ENCODE results near the gene CLDN5.

The CLDN5 gene

DNA sequence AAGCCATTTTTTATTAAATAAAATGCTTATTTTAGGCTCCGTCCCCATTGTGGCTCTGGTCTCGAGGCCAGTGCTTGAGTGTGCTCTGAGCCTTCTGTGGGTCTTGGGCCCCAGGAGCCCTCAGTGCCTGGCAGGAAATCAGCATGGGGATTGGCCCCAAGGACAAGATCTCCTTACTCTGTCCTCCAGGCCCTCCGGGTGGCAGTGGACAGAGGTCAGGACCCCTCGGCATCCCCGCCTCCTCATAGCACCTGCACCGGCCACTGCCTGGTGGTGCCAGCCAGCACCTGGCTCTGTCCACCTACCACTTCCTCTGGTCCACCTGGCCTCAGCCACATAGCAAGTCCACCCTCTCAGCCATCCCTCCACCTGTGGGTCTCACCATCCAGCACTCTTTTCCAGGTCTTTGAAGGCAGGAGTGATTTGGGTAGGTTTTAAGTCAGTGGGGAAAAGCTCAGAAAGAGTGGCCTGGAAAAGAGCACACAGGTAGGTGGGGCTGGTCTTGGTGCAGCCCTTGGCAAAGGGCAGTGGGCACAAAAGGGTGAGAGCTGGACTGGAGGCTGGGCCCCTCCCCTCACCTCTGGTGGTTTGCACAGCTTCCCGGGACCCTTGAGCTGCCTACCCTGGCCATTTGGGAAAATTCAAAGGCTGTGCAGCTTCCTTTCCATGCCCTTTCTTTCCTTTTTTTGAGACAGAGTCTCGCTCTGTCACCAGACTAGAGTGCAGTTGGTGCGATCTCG, 3.5 kb downstream of the CLDN5 start:
- DNase-seq: no peak

DNA sequence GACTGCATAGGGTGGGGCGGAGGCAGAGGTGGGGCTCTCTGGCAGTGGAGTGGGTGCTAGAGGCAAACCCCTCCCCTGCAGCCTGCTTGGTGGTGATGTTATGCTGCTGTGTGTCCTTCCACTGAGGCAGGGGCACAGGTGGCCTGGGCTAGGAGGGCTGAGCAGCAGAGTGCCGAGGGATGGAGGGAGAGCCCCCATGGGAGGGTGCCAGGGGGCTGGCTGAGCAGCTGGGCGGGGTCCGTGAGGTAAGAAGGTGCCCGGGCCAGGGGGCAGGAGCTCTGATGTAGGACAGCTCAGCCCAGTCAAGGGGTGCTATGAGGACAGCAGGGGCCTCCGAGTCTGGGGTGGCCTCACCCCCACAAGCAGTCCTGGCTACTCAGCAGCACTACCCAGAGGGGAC, 4.2 kb downstream of the CLDN5 start:
- DNase-seq: no peak

DNA sequence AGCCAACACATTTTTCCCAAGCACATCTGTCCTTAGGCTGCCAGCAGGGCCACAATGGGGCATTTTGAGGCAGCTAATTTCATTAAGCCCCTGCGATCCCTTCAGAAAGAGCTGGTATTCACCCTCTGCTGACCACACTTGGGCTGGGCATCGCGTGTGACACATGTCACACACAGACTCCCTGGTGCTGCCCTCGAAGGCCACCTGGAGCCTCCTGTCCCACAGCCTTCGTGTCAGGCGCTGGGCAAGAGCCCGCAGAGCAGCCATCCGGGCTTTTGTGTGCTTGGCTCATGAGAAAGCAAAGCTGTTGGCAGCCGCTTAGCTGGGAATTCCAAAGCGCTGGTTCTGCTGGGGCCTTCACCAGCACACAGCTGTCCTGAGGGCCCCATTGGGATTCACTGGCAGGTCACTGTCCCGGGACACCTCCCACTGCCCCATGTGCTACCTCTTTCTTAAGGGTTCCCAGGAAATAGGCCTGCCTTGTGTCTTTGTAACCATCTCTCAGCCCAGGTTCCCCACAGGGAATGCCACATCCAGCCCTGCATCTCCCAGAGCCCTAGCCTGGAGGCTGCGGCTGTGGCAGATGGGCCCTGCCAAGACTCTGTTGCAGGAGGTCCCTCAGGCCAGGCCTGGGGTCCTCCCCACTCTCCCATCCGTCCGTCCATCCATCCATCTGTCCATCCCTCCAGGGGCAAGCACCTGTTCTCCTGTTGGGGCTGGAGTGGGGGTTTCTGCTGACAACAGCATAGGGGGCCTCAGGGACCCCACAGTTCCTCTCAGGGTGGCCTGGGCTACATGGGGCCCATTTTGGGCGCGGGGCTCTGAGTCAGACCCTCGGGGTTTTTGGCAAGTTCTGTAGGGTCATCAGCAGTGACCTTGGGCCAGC, 4.9 kb downstream of the CLDN5 start:
- DNase-seq: no peak

DNA sequence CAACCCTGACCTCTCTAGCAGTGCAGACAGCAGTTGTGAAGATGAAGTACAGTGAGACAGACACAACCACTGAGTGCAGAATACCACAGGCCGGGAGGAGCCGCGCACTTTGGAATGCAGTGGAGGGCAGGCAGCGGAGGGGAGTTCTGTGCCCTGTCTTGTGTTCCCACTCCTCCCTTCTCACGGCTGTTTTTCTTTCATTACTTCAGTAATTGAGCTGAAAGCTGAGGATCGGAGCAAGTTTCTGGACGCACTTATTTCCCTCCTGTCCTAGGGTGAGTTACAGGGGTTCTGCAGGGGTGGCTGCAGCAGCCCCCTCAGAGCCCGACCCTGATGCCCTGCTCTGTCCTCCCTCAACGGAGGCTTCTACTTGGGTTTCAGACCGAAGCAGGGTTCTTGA, 5.6 kb downstream of the CLDN5 start:
- no peak for DNase-seq

DNA sequence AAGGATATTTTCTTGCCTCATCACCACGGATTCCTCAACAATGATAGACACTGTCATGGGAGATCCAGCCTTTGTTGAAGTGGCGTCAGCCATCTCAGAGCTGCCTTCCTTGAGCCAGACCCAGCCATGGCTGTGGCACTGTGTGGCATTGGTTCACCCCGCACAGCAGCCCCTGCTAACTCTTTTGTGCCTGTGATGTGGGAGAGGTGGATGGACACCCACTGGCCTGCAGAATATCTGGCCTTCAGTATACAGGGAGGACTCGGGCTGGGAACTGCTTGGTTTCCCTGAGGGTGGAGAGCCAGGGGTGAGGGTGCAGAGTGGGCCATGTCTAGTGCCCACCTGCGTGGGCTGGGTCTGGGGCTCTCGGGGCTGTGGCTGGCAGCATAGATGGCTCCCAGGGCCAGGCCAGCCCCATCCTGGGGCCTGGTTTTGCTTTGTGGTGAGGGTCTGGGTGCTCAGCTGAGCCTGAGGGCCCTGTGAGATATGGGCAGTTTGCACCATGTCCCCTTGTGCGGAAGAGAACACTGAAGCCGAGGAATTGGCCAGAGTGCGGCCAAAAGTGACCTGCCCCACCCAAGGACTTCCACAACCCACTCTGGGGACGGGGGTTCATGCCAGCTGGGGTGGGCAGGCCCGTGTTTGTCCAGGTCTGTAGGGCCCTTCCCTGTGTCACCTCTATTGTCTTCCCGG, 6.1 kb downstream of the CLDN5 start:
- DNase-seq: no peak

DNA sequence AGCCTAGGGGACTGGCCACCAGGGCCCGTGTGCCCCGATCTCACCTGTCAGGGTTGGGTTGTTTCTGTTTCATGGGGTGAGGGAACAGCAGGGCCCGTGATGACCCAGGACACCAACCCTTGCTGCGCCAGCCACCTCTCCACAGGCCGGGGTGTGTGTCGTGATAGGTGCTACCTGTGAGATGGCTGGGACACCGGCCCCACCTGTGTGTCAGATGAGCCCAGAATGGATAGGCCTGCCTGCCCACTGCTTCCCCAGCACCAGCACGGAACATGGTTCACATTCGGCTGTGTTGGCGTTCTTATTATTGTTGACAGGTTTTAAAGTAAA, 7.1 kb downstream of the CLDN5 start:
- DNase-seq: no peak

DNA sequence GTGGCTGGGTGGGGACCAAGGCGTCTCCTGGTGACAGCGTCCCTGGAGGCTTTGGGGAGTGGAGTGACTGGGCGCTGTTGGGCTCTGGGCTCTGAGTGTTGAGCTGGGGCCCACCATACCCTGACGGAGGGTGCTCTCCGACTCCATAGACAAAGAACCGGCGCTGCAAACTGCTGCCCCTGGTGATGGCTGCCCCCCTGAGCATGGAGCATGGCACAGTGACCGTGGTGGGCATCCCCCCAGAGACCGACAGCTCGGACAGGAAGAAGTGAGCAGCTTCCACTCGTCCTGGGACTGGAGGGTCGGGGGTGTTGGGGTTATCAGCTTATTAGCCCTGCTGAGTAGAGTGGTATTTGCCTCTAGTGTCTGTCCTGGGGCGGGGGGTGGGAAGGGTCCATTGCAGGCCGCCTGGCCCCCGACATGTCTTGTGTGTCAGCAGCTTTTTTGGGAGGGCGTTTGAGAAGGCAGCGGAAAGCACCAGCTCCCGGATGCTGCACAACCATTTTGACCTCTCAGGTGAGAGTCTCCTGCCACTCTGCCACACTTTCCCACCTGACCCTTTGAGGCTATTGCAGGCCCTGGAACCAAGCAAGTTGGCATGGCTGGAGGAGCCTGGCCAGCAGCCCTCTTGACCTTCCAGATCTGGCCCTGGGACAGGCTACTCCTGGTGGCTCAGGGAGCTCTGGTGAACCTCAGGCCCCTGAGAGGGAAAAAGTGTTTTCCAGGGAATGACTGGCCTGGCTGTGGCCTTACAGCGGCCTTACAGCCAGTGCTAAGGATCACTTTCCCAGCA, 7.6 kb downstream of the CLDN5 start:
- DNase-seq: no peak

DNA sequence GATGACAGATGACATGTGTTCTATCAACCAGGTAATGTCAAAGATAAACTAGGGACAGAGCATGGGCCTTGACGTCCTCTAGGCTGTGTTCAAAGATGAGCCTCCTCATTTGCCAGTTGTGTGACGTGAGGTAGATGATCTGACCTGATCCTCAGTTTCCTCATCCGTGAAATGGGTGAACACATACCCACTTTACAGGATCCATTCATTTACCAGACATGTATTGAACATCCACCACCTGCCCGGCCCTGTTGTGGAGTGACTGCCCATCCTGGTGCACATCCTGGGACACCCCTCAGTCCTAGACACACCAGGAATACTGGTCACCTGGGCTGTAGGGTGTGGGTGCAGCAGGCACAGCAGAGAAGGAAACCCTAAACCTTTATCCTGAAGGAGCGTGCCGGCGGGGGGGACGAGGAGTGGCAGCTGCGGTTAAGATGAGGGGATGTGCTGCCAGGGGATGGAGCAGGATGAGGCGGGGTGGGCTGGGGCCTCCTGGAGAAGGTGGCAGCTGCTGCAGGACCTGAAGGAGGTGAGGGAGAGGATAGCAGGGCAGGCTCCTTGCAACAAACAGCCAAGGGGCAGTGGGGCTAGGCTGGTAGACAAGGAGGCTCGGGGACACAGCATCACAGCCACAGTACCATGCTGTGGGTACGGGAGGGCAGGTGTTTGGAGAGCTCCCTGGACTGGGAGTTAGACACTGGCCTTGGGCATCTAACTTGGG, 8.4 kb downstream of the CLDN5 start:
- no peak for DNase-seq

DNA sequence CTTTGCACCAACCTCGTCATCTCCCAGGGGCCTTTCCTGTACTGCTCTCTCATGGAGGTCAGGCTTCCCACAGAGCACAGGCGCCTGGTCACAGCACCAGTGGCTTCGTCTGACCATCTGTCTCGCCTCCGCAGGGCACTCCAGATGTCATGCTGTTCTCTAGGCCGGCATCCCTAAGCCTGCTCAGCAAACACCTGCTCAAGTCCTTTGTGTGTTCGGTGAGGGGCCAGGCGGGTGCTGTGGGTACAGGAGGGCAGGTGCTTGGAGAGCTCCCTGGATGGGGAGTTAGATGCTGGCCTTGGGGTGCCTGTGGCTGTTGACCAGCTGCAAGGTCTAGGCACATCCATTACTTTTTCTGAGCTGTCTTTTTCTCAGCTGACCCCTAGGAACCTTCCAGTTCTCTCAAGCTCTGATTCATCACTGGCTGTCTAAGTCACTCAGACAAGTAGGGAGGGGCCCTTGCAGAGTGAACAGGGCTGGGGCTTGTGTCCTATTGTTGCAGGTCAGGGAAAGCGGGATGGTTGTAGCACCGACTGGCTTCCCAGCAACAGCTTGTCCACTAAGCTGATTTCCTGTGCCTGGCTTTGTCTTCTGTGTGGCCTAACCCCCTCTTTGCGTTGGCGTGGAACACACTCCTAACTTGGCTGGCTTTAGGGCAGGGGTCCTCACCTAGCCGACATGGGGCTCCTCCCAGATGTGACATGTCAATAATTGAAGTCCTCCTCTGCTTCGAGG, 9.2 kb downstream of the CLDN5 start:
- no peak for DNase-seq

DNA sequence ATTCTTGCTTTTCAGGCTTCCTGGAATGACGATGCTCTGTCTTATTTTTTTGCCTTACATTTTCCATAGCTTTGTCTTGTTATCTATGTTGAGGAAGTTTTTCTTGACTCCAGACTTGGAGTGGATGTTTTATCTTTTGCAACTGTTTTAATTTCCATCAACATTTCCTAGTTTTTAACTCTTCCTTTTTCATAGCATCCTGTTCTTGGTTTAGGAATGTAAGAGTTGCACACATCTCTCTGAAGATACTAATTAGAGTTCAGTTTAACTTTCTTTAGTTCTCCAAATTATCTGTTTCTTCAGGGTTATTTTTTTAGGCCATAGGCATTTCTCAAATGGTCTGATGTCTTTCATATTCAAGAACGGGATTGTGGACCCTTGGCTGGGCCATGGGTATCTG, 10.4 kb downstream of the CLDN5 start:
- no peak for DNase-seq

DNA sequence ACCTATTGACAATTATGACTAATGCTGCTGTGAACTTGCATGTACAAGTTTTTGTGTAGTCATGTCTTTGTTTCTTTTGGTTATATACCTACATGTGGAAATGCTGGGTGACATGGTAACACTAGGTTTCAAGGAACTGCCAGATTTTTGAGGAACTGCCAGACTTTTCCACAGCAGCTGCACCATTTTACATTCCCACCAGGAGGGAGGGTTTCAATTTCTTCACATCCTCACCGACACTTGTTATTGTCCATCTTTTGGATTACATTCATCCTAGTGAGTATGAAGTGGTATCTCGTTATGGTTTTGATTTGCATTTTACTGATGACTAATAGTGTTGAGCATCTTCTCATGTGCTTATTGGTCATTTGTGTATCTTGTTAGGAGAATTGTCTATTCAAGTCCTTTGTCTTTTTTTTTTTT, 13.3 kb downstream of the CLDN5 start:
- DNase-seq: no peak

DNA sequence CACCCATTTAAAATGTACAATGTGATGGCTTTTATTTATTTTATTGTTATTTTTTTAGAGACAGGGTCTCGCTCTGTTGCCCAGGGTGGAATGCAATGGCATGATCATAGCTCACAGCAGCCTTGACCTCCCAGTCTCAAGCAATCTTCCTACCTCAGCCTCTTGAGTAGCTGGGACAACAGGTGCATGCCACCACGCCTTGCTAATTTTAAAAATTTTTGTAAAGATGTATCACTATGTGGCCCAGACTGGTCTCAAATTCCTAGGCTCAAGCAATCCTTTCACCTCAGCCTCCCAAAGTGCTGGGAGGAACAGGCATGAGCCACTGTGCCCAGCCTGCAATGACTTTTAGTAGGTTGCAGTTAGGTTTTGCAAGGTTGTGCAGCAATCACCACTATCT, 14.3 kb downstream of the CLDN5 start:
- DNase-seq: no peak

DNA sequence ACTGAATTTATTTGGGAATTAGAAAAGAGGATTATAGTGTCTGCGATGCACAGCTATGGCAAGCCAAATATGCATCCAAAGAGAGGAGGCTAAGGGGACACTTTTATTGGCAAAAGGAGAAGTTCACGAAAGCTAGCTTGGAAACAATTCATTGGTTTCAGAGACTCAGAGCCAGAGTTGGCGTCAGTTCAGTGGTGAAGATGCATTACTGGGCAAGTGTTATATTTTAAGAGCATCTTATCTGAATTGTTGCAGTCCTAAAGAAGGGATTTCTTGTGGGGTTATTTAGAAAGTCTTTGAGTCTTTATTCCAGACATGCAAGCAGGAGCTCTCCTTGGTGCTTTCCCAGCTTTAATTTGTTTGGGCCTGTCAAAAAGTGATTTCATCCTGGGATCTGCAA, 15.0 kb downstream of the CLDN5 start:
- DNase-seq: no peak

DNA sequence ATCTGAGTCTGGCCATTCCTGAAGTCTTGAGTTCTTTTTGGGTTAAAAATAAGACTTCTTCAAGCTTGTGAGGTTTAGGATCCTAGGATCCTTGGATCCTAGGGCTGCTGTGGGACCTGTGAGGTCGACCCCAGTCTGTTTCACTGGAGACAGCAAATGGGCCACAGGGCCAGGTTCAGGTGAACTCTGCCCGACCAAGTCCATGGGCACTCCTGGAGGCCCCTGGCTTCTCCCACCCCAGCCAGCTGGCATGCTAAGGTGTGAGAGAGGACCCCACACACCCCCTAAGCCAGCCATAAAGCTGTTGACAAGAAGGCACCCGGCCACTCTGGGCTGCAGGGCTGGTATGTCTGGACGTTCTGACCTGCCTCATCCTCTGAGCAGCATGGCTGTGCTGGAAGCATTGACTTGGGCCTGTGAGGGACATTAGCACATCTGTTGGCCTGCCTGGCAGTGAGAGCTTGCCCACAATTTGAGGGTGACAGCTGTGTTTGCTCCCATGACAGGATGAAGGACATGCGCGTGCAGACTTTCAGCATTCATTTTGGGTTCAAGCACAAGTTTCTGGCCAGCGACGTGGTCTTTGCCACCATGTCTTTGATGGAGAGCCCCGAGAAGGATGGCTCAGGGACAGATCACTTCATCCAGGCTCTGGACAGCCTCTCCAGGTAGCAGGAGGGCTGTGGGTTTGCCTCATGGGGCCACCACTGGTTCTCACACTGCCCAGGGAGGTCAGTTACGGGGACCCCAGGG, 16.0 kb downstream of the CLDN5 start:
- DNase-seq: no peak

DNA sequence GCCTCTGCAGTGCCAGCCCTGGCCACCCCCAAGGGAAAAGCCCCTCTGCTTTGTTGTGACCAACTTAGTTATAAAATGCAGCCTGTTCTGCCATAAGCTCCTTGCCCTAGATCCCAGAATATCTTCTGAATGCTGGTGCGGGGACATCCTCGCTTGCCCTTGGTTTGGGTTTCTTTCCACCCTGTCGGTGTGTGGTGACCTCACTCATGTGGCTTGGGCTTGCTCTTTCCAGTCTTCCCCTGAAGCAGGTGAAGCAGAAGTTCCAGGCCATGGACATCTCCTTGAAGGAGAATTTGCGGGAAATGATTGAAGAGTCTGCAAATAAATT, 16.7 kb downstream of the CLDN5 start:
- no peak for DNase-seq

DNA sequence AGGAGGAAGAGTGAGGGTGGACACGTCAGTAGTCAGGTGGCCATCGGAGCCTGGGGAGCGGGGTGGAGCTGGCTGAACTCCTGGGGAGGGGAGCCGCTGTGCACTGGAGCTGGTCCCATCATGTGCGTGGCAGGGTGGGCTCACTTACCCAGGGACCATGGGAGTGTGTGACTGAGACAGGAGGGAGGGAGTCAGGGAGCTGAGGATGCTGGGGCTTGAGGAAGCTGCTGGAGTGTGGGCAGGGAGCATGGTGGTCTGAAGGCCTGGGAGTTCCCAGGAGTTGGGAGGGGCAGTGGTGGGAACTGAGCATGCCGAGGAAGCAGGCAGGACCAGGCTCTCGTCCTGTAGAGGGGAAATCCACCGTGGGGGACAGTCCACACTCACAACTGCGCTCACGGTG, 18.0 kb downstream of the CLDN5 start:
- DNase-seq: no peak

DNA sequence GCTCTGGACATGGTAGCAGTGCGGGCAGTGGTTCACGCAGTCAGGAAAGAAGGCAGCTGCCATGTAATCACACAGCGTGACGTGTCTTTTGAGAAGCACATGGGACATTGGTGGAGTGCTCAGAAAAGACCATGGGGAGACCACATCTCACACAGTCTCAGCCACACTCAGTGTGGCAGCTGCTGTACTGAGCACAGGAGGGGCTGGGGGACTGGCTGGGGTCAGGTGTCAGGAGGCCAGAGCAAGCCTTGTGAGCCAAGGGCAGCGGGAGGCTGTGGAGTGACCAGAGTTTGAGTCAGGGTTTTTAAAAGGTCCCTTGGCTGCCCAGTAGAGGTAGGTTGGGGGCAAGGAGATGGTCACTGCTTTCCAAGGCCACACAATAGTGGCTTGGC, 18.5 kb downstream of the CLDN5 start:
- DNase-seq: no peak

DNA sequence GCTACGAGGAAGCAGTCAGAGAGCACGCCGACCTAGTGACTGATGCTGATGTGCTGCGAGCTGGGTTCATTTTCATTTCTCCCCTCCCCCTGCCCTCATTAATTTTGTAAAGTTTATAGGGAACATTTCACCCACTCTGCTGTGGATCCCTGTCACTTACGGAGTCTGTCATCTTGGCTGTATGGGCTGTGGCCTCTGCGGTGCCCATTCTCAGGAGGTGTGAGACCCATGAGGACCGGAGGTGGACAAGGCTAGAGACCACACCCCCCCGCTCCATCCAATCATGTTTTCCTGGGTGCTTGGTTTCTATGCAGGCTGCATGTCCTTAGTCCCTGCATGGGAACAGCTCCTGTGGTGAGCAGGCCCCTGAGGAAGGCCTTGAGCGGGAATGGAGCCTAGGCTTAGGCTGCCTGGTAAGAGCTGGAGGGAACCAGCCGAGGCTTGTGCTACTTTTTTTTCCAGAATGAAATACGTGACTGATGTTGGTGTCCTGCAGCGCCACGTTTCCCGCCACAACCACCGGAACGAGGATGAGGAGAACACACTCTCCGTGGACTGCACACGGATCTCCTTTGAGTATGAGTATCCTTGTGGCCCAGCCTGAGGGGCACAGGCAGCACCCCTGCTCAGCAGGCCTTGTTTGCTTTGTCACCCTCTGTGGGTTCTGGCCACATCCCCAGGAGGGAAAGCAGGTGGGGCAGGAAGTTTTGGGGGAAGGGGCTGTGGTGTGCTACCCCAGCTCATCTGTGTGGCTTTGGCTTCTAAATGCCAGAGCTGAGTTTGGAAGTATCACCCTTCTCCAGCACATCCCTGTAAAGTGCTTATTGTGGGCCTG, 19.1 kb downstream of the CLDN5 start:
- DNase-seq: no peak

DNA sequence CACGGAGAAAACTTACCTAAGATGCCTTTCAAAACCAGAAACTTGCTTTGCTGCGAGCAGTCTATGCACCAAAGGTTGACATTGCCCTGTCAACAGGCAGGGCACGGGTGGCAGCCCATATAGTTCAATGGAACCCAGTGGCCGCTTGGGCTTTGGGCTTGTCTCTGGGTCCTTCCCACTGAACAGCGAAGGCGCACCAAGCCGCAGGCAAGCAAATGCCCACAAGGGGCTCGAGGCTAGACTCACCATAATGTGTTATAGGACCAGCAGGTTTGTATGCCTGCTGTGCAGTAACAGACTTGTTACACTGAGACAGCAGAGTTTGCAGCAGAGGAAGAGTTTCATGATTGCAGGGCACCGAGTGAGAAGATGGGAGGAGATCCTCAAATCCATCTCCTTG, 20.3 kb downstream of the CLDN5 start:
- DNase-seq: no peak

DNA sequence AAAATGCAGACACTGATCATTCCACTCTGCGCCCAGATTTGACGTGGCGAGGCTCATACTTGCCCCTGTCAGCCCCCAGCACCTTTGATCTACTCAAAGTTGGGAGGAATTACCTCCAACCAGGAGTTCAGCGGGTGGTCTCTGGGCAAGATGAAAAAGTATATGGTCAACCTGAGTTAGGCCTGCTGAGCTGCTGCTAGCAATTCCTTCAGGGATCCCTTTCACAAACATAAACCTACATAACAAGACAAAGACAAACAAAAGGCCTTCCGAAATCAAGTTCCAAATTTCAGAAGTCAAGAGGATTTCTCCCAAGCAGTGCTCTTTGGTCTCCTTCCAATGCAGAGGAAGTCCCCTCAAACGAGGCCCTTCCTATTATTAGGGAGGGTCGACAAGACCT, 20.8 kb downstream of the CLDN5 start:
- no peak for DNase-seq

Measured in stimulated activated CD4-positive, alpha-beta T cell treated with anti-CD3 and anti-CD28 coated beads, Interleukin-4, amount 100 ng/mL, for 4 hours (primary cell).